ENCODE data around the gene BHLHA9. TPM values are rescaled to one million over a fixed set of nuclear protein-coding genes. Genes with fewer than 3 reads are reported as not detected.
"Not testable (repeated sequence)": the region's sequence is repeated elsewhere in the genome, so short reads cannot be mapped to it uniquely, and the experiment has no call there.

The BHLHA9 gene
- total RNA-seq, 1 experiment from 2014 or later = not detected

- no peak for DNase-seq (ENCODE audit: low read depth)
Observed at GRCh38 chr17:1299552-1300370, 29.5 kb downstream of the BHLHA9 start.

- DNase-seq (ENCODE audit: low read depth) = no peak
Observed at GRCh38 chr17:1300371-1300905, 30.2 kb downstream of the BHLHA9 start.

- DNase-seq (ENCODE audit: low read depth) = no peak
Observed at GRCh38 chr17:1301546-1301945, 31.3 kb downstream of the BHLHA9 start.

GRCh38 chr17:1302761-1303160, 32.5 kb downstream of the BHLHA9 start:
- DNase-seq (ENCODE audit: low read depth) = no peak

DNA sequence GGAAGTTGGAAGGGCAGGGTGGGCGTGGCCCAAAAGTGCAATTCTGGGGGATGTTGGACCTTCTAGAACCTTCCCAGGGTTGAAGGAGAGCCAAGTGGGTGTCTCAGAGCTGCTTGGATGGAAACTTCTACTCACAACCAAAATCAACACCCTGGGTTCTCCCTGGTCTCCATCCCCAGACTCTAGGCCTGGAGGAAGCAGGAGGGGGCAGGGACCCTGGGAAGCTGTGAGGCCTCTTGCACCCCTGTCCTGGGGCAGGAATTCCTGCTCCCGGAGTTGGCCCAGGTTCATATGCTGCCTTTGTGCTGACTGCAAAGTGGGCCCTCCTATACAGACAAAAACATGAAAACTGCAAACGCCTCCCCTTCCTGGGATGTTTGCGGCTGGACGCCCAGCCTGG, 34.3 kb downstream of the BHLHA9 start:
- no peak for DNase-seq (ENCODE audit: low read depth)

DNA sequence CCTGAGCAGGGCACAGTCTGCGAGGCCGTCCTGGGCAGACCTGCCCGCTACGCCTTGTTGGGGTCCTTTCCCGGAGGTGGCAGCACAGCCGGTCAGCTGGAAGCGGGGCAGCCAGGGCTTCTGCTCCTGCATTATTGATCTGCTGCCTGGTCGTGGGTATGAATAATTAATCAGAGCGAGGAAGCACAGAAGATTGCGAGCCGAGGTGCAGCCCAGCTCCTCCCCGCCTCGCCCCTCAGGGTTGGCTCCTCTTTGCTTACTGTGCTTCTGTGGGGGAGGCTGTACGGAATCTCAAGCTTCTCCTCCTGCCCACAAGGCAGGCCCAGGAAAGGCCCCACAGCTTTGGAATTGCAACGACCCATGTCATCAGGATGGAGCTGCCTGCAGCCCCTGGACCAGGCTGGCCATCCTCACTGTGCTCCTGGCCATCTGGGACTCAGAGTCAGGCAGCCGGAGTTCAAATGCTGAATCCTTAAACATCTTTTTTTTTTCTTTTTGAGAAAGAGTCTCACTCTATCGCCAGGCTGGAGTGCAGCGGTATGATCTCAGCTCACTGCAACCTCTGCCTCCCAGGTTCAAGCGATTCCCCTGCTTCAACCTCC, 34.8 kb downstream of the BHLHA9 start:
- no peak for DNase-seq (ENCODE audit: low read depth)

DNA sequence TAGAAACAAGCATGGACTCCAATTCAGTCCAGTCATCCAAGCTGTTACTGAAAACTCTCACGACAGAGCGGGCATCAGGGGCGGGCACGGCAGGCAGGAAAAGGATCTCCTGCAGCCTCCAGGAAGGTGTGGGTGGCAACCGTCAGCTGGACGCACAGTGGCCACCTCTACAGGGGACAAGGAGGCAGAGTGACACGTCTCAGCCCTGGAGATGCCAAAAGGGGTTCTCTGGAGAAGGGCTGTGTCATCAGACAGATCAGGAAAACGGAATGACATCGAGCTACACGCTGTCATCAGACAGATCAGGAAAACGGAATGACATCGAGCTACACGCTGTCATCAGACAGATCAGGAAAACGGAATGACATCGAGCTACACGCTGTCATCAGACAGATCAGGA, 37.6 kb downstream of the BHLHA9 start:
- not testable (repeated sequence) for DNase-seq (ENCODE audit: low read depth)

DNA sequence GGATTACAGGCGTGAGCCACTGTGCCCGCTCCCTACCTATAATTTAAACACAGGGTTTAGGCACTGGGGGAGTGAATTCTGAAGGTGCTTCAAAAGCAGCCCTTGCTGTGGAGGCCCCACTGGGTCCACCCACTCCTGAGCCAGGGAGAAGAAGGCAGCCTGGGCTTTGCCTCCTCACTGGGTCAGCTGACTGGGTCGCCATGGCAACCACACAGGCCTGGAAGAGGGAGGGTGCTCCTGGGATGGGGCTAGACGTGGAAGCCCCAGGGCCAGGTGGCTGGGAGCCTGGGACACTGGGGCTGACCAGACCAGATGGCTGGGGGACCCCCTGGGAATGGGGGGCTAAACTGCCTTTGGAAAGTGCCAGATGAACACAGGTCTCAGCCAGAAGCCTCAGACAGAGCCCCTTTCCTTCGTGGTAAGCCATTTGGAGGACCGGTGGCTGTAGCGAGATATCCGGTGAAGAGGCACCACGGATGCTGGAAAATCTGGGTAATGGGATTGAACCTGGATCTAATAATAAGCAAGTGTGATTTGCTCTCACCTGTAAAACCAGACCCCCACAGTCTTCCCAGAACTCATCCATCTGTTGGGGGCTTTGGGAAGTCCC, 42.1 kb downstream of the BHLHA9 start:
- no peak for DNase-seq (ENCODE audit: low read depth)

GRCh38 chr17:1313270-1314005, 43.2 kb downstream of the BHLHA9 start:
- DNase-seq (ENCODE audit: low read depth) = no peak

DNA sequence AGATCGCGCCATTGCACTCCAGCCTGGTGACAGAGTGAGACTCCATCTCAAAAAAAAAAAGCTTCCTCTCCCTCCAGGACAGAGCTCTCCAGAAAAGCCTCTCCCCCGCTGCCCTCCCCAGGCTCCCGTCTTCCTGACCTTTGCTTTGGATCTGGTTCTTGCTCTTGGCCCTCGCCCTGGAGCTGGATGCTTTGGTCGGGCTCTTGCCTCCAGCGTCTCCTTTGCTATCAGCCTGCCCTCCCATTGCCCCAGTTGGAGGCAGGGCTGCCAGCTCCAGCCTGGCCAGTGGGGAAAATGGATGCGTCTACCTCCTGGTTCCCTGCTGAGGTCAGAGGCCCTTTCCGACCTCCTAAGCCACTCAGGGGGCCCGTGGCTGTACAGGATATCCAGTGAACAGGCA, 45.2 kb downstream of the BHLHA9 start:
- no peak for DNase-seq (ENCODE audit: low read depth)

DNA sequence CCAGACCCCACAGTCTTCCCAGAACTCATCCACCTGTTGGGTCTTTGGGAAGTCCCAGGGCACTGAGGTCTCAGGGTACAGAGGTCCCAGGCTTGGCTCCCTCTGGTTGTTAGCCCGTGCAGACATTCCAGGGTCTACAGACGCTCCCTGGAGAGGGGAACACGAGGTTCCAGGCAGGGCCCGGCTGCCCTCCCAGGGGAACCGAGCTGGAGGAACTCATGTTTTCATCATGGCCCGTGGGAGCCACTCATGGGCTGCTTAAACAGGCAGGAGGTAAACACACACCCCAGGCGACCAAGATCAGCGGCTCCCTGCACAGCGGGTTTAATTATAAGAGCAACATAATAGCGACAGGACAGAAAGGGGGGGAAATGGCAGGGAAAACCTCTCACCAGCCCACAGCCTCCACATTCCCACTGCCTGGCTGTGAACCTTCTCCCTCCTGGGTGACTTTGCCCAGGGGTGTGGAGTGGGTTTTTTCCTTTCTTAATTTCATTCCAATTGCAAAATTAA, 45.7 kb downstream of the BHLHA9 start:
- DNase-seq (ENCODE audit: low read depth) = no peak

Other genes with a start within 250 kb of the BHLHA9 start
- 64.7 and 71.2 TPM in 2 replicates for gene ABR, start 90.5 kb upstream of the BHLHA9 start, total RNA-seq (2014; rRNA removed; shearing (Covaris generic))
- not detected in 2 replicates for gene TRARG1, start 9.2 kb downstream of the BHLHA9 start, total RNA-seq (2014; rRNA removed; shearing (Covaris generic))
- 320 and 381 TPM in 2 replicates for gene YWHAE, start 129.8 kb downstream of the BHLHA9 start, total RNA-seq (2014; rRNA removed; shearing (Covaris generic))
- 82.8 and 88.5 TPM in 2 replicates for gene CRK, start 185.8 kb downstream of the BHLHA9 start, total RNA-seq (2014; rRNA removed; shearing (Covaris generic))
- gene MYO1C, start 222.2 kb downstream of the BHLHA9 start, total RNA-seq (2014; rRNA removed; shearing (Covaris generic)) = 50.6 and 61.0 TPM in 2 replicates
- 35.3 and 46.9 TPM in 2 replicates for gene INPP5K, start 246.2 kb downstream of the BHLHA9 start, total RNA-seq (2014; rRNA removed; shearing (Covaris generic))

Measured in HT1080 (cell line).